NCI-H524 treated with DMSO at 0.1 percent for 48 hours (cell line): Measurements from ENCODE around the gene ZNF366.
"Not testable (repeated sequence)": the region's sequence is repeated elsewhere in the genome, so short reads cannot be mapped to it uniquely, and the experiment has no call there.

Experiments used
- DNase-seq: peaks from one replicate; lab custom pipeline; 2025; lab: John Stamatoyannopoulos, UW

Gene ZNF366

GRCh38 chr5:72438141-72438540, 69.1 kb downstream of the ZNF366 start:
- no peak for DNase-seq

- no peak for DNase-seq
Measured at GRCh38 chr5:72436796-72437471, 70.3 kb downstream of the ZNF366 start.

GRCh38 chr5:72434781-72435437, 72.3 kb downstream of the ZNF366 start:
- no peak for DNase-seq

GRCh38 chr5:72434056-72434780, 73.0 kb downstream of the ZNF366 start:
- no peak for DNase-seq

- no peak for DNase-seq
Measured at GRCh38 chr5:72433522-72433921, 73.7 kb downstream of the ZNF366 start.

- no peak for DNase-seq
Measured at GRCh38 chr5:72428669-72429068, 78.5 kb downstream of the ZNF366 start.

- DNase-seq, result no peak
Measured at GRCh38 chr5:72427488-72428437, 79.4 kb downstream of the ZNF366 start.

GRCh38 chr5:72427016-72427415, 80.2 kb downstream of the ZNF366 start:
- no peak for DNase-seq

- no peak for DNase-seq
Measured at GRCh38 chr5:72426019-72426418, 81.2 kb downstream of the ZNF366 start.

- no peak for DNase-seq
Measured at GRCh38 chr5:72418271-72418670, 88.9 kb downstream of the ZNF366 start.

- no peak for DNase-seq
Measured at GRCh38 chr5:72417333-72418062, 89.7 kb downstream of the ZNF366 start.

GRCh38 chr5:72415616-72416325, 91.4 kb downstream of the ZNF366 start:
- DNase-seq, result no peak

- DNase-seq, result no peak
Measured at GRCh38 chr5:72412283-72413055, 94.7 kb downstream of the ZNF366 start.

- DNase-seq, result no peak
Measured at GRCh38 chr5:72410688-72411295, 96.4 kb downstream of the ZNF366 start.

- no peak for DNase-seq
Measured at GRCh38 chr5:72408603-72409002, 98.6 kb downstream of the ZNF366 start.

GRCh38 chr5:72408127-72408526, 99.1 kb downstream of the ZNF366 start:
- no peak for DNase-seq

- DNase-seq, result no peak
Measured at GRCh38 chr5:72407541-72407940, 99.7 kb downstream of the ZNF366 start.

- no peak for DNase-seq
Measured at GRCh38 chr5:72407078-72407477, 100.1 kb downstream of the ZNF366 start.

- not testable (repeated sequence) for DNase-seq
Measured at GRCh38 chr5:72404771-72405170, 102.4 kb downstream of the ZNF366 start.
